K562 (cell line): Measurements from ENCODE around the gene ERN1. TPM values are rescaled to one million over a fixed set of nuclear protein-coding genes. Genes with fewer than 3 reads are reported as not detected.

Experiments
- BCL6 ChIP-seq: fragments of 250-450 bp; sonication (Bioruptor Pico); IDR thresholded peaks from 2 replicates; pipeline ENCODE4 v1.4.0; 2020
- CC2D1A ChIP-seq: fragments of 450-650 bp; IDR thresholded peaks from 2 replicates; pipeline ENCODE4 v1.6.1; 2017; ENCODE audit warnings: mild to moderate bottlenecking
- CREB1 ChIP-seq, 2 experiments: sonication (generic) in 1 of 2; formaldehyde crosslinking in 1 of 2; IDR thresholded peaks; 2 replicates each; pipeline versions ENCODE4 v1.6.1 to v1.8.0; 2012 to 2022; ENCODE audit warnings: inconsistent platforms in 1 of 2, mild to moderate bottlenecking in 1 of 2, missing genetic modification reagents in 1 of 2, moderate library complexity in 1 of 2
- EP300 ChIP-seq: IDR thresholded peaks from 2 replicates; pipeline ENCODE4 v1.6.1; 2012; ENCODE audit warnings: low read length, improper control_type of control experiment
- FOXK1 ChIP-seq: sonication (generic); formaldehyde crosslinking; IDR thresholded peaks from 2 replicates; pipeline ENCODE4 v1.8.0; 2022; ENCODE audit warnings: missing genetic modification reagents, mild to moderate bottlenecking, borderline replicate concordance
- GATAD2B ChIP-seq: fragments of 450-650 bp; IDR thresholded peaks from 2 replicates; pipeline ENCODE4 v1.6.1; 2017; ENCODE audit warnings: mild to moderate bottlenecking, borderline replicate concordance
- HCFC1 ChIP-seq: IDR thresholded peaks from 2 replicates; pipeline ENCODE4 v1.6.1; 2012; ENCODE audit warnings: low read depth, low read length, improper control_type of control experiment
- HDAC2 ChIP-seq: fragments of 450-650 bp; IDR thresholded peaks from 2 replicates; pipeline ENCODE4 v1.6.1; 2016; ENCODE audit warnings: mild to moderate bottlenecking
- KDM4B ChIP-seq, 2 experiments: fragments of 450-650 bp in 1 of 2; sonication (generic) in 1 of 2; IDR thresholded peaks; 2 replicates each; pipeline ENCODE4 v1.6.1; 2016 to 2017; ENCODE audit warnings: borderline replicate concordance in 2 of 2, antibody characterized with exemption in 1 of 2, low read depth in 1 of 2, mild to moderate bottlenecking in 1 of 2
- KLF1 ChIP-seq: fragments of 450-650 bp; IDR thresholded peaks from 2 replicates; pipeline ENCODE4 v1.6.1; 2016; ENCODE audit warnings: missing genetic modification characterization, missing compliant biosample characterization
- KLF16 ChIP-seq: IDR thresholded peaks from 2 replicates; pipeline ENCODE4 v1.6.1; 2016; ENCODE audit warnings: antibody characterized with exemption
- MTA3 ChIP-seq: fragments of 450-650 bp; formaldehyde crosslinking; IDR thresholded peaks from 2 replicates; pipeline ENCODE4 v1.6.1; 2017; ENCODE audit warnings: mild to moderate bottlenecking, borderline replicate concordance
- NBN ChIP-seq: fragments of 450-650 bp; IDR thresholded peaks from 2 replicates; pipeline ENCODE4 v1.6.1; 2016; ENCODE audit warnings: low read depth, mild to moderate bottlenecking
- NRF1 ChIP-seq, 2 experiments: fragments of 450-650 bp; IDR thresholded peaks in 1 of 2; conservative IDR thresholded peaks in 1 of 2; 2 replicates each; pipeline ENCODE4 v1.6.1; 2014; ENCODE audit warnings: mild to moderate bottlenecking in 2 of 2
- PHTF2 ChIP-seq: fragments of 250-450 bp; sonication (Bioruptor Pico); IDR thresholded peaks from 2 replicates; pipeline ENCODE4 v1.5.0; 2021; ENCODE audit warnings: mild to moderate bottlenecking
- POLR2H ChIP-seq: IDR thresholded peaks from 2 replicates; pipeline ENCODE4 v1.6.1; 2016; ENCODE audit warnings: missing genetic modification characterization, low read depth, mild to moderate bottlenecking, control low read depth, missing compliant biosample characterization, moderate library complexity
- RFX7 ChIP-seq: fragments of 250-450 bp; sonication (Bioruptor Pico); IDR thresholded peaks from 2 replicates; pipeline ENCODE4 v1.5.1; 2021; ENCODE audit warnings: mild to moderate bottlenecking
- SMARCC2 ChIP-seq: fragments of 450-650 bp; IDR thresholded peaks from 2 replicates; pipeline ENCODE4 v1.6.1; 2017; ENCODE audit warnings: antibody characterized with exemption, moderate library complexity, mild to moderate bottlenecking, low read depth
- TBL1XR1 ChIP-seq, 2 experiments: IDR thresholded peaks; 2 replicates each; pipeline ENCODE4 v1.6.1; 2012; ENCODE audit warnings: improper control_type of control experiment in 2 of 2, low read length in 2 of 2, mild to moderate bottlenecking in 1 of 2
- ZKSCAN1 ChIP-seq: fragments of 150-350 bp; IDR thresholded peaks from 2 replicates; pipeline ENCODE4 v1.6.1; 2016; ENCODE audit warnings: low read depth, low read length
- ZNF146 ChIP-seq: IDR thresholded peaks from one replicate; pipeline ENCODE4 v1.6.1; 2018; ENCODE audit warnings: missing compliant biosample characterization; ENCODE audit not compliant: unreplicated experiment
- ZNF707 ChIP-seq: fragments of 250-450 bp; sonication (Bioruptor Pico); conservative IDR thresholded peaks from 2 replicates; pipeline ENCODE4 v1.8.0; 2022; ENCODE audit warnings: inconsistent platforms, mild to moderate bottlenecking, moderate library complexity
- polyA plus RNA-seq, 8 experiments: library from polyadenylated mRNA; depleted of rRNA in 4 of 8; stranded (reverse) in 5 of 8; unstranded in 3 of 8; fragments of >200 nt; fragmentation: Nextera tagmentation in 2 of 8; fragmentation: Illumina TruSeq in 1 of 8; extraction: Ambion mirVana in 2 of 8; extraction: Trizol in 1 of 8; gene quantifications; 2 replicates each; pipeline versions ENCODE4 v1.2.1 to v1.2.3, GENCODE V29; 2011 to 2014; ENCODE audit warnings: inconsistent platforms in 1 of 8, missing spikeins in 1 of 8
- total RNA-seq, 7 experiments: library from RNA; depleted of rRNA in 6 of 7; stranded (reverse); fragments of >200 nt in 6 of 7; fragmentation: Illumina TruSeq in 2 of 7; extraction: Trizol in 2 of 7; gene quantifications; 2 replicates each; pipeline versions ENCODE4 v1.2.1 to v1.2.3, GENCODE V29; 2011 to 2021; ENCODE audit warnings: low replicate concordance in 1 of 7
- TF ChIP-seq, protein P1 (sequence below): fragments of 450-650 bp; IDR thresholded peaks from 2 replicates; pipeline ENCODE4 v1.6.1; 2016; ENCODE audit warnings: antibody characterized with exemption
- TF ChIP-seq, protein P2 (sequence below): sonication (generic); formaldehyde crosslinking; IDR thresholded peaks from 2 replicates; pipeline ENCODE4 v1.8.1; 2023; ENCODE audit warnings: mild to moderate bottlenecking, missing genetic modification reagents
- TF ChIP-seq, protein P3 (sequence below): sonication (generic); IDR thresholded peaks from 2 replicates; pipeline ENCODE4 v1.6.1; 2016

The ERN1 gene
- total and polyA plus RNA-seq, 9 of the 15 experiments (the other 6 are each of a cell fraction or from before 2014, with no cell fraction given), result 2.1 to 22.5 (median 7.3) TPM

DNA sequence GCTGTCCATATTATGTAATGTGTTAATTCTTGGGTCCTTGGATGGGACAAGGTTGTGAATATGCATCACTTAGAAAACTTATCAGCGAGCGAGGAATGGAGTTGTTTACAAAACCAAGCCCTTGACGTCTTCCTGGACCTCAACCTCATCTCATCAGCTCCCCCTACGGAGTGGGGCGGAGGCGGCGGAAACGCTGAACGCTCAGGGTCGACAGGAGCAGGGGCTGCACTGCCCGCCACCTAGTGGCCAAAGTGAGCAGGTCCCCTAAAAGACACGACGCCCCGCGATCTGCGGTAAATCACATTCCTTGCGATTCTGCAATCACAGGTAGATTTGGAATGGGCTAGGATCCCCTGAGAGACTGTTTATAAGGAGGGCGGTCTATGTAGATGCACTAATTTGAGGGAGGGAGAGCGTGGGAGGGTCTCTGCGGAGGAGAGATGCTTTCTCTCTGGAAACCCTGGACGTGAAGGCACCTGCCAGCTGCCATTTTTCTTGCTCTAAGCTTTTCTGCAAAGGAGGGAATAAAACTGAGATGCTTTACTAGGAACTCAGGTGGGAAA is 104.1 kb downstream of the ERN1 start (continued):
- TF ChIP-seq CREB1 (IDR thresholded peaks at IDR 0.05) (peak; percentile 23; the same call in 1 of the 2 replicates), CREB1 (CRISPR knock-in tag; IDR thresholded peaks at IDR 0.05) (peak; percentile 63; the same call in 1 of the 2 replicates), SMARCC2 (no peak), FOXK1 (CRISPR knock-in tag) (peak; percentile 95; the same call in 1 of the 2 replicates), ZNF146 (no peak), ZKSCAN1 (no peak), KLF16 (0 out of 2 replicates have a peak, but pooled peaks have one; percentile 54), HDAC2 (peak; percentile 41; the same call in 1 of the 2 replicates), KDM4B (IDR thresholded peaks at IDR 0.05; ENCODE audit: borderline replicate concordance in 2 of 2, low read depth in 1 of 2) (no peak), CC2D1A (peak; percentile 71; the same call in 1 of the 2 replicates), PHTF2 (CRISPR knock-in tag) (no peak), EP300 (peak; percentile 41; the same call in 1 of the 2 replicates), NBN (peak; percentile 80; the same call in 1 of the 2 replicates), ZNF707 (no peak), TBL1XR1 (IDR thresholded peaks at IDR 0.05; ENCODE audit: low read length in 2 of 2) (peak in 1 of 2 experiments; percentile 52; a peak in 2 of 4 replicates), KLF1 (tag) (peak; percentile 35; the same call in 1 of the 2 replicates), POLR2H (tag) (no peak), BCL6 (CRISPR knock-in tag) (no peak), GATAD2B (peak; percentile 41; the same call in 1 of the 2 replicates), HCFC1 (peak; percentile 49; the same call in 1 of the 2 replicates), MTA3 (peak; percentile 89), NRF1 (conservative IDR thresholded peaks at IDR 0.05 in 1 of 2, IDR thresholded peaks at IDR 0.05 in 1 of 2) (peak in 1 of 2 experiments; percentile 26; a peak in 1 of 4 replicates), RFX7 (CRISPR knock-in tag) (no peak)
- TF ChIP-seq, protein P1, sequence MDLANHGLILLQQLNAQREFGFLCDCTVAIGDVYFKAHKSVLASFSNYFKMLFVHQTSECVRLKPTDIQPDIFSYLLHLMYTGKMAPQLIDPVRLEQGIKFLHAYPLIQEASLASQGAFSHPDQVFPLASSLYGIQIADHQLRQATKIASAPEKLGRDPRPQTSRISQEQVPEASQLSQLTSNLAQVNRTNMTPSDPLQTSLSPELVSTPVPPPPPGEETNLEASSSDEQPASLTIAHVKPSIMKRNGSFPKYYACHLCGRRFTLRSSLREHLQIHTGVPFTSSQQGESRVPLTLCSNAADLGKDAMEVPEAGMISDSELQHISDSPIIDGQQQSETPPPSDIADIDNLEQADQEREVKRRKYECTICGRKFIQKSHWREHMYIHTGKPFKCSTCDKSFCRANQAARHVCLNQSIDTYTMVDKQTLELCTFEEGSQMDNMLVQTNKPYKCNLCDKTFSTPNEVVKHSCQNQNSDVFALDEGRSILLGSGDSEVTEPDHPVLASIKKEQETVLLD, result peak; percentile 53; the same call in 1 of the 2 replicates
- TF ChIP-seq, protein P2, sequence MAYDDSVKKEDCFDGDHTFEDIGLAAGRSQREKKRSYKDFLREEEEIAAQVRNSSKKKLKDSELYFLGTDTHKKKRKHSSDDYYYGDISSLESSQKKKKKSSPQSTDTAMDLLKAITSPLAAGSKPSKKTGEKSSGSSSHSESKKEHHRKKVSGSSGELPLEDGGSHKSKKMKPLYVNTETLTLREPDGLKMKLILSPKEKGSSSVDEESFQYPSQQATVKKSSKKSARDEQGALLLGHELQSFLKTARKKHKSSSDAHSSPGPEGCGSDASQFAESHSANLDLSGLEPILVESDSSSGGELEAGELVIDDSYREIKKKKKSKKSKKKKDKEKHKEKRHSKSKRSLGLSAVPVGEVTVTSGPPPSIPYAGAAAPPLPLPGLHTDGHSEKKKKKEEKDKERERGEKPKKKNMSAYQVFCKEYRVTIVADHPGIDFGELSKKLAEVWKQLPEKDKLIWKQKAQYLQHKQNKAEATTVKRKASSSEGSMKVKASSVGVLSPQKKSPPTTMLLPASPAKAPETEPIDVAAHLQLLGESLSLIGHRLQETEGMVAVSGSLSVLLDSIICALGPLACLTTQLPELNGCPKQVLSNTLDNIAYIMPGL (CRISPR knock-in tag), result peak; percentile 83; the same call in 1 of the 2 replicates
- TF ChIP-seq, protein P3, sequence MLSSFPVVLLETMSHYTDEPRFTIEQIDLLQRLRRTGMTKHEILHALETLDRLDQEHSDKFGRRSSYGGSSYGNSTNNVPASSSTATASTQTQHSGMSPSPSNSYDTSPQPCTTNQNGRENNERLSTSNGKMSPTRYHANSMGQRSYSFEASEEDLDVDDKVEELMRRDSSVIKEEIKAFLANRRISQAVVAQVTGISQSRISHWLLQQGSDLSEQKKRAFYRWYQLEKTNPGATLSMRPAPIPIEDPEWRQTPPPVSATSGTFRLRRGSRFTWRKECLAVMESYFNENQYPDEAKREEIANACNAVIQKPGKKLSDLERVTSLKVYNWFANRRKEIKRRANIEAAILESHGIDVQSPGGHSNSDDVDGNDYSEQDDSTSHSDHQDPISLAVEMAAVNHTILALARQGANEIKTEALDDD, result no peak
